ENCODE measurements around the gene ECSIT.
"Not testable (repeated sequence)": the region's sequence is repeated elsewhere in the genome, so short reads cannot be mapped to it uniquely, and the experiment has no call there.

Gene ECSIT

GRCh38 chr19:11473725-11474124 is 55.2 kb downstream of the ECSIT start:
- DNase-seq = no peak

- not testable (repeated sequence) for DNase-seq
These were observed 60.6 kb downstream of the ECSIT start for GRCh38 chr19:11468266-11468845.

GRCh38 chr19:11465600-11465999 is 63.3 kb downstream of the ECSIT start:
- no peak for DNase-seq

- DNase-seq = no peak
These were observed 64.3 kb downstream of the ECSIT start for GRCh38 chr19:11464333-11465265.

- DNase-seq = no peak
These were observed 65.5 kb downstream of the ECSIT start for GRCh38 chr19:11463391-11463790.

GRCh38 chr19:11461453-11461852 is 67.5 kb downstream of the ECSIT start:
- DNase-seq = no peak

- DNase-seq = no peak
These were observed 68.7 kb downstream of the ECSIT start for GRCh38 chr19:11460207-11460606.

GRCh38 chr19:11458912-11459311 is 70.0 kb downstream of the ECSIT start:
- DNase-seq = not testable (repeated sequence)

- no peak for DNase-seq
These were observed 70.6 kb downstream of the ECSIT start for GRCh38 chr19:11458236-11458900.

GRCh38 chr19:11457831-11458230 is 71.1 kb downstream of the ECSIT start:
- no peak for DNase-seq

- DNase-seq = no peak
These were observed 71.8 kb downstream of the ECSIT start for GRCh38 chr19:11457115-11457514.

- no peak for DNase-seq
These were observed 72.3 kb downstream of the ECSIT start for GRCh38 chr19:11456659-11457058.
